HG02840 (cell line): ENCODE measurements around the gene EVA1C.
"Not testable (repeated sequence)": the region's sequence is repeated elsewhere in the genome, so short reads cannot be mapped to it uniquely, and the experiment has no call there.

Experiments
- ATAC-seq: cut with Tn5 transposase; IDR thresholded peaks from one replicate; pipeline ENCODE4 v1.9.1; 2021; ENCODE audit warnings: mild to moderate bottlenecking, moderate library complexity, moderate number of reproducible peaks; ENCODE audit not compliant: unreplicated experiment, low FRiP score

Gene EVA1C

GRCh38 chr21:32484706-32485380, 72.3 kb downstream of the EVA1C start:
- no peak for ATAC-seq

- no peak for ATAC-seq
Observed at GRCh38 chr21:32492376-32492775, 79.9 kb downstream of the EVA1C start.

GRCh38 chr21:32494934-32495709, 82.6 kb downstream of the EVA1C start:
- no peak for ATAC-seq

GRCh38 chr21:32496568-32496967, 84.1 kb downstream of the EVA1C start:
- ATAC-seq = no peak

- no peak for ATAC-seq
Observed at GRCh38 chr21:32499249-32500055, 86.9 kb downstream of the EVA1C start.

- ATAC-seq = not testable (repeated sequence)
Observed at GRCh38 chr21:32503641-32504040, 91.1 kb downstream of the EVA1C start.

GRCh38 chr21:32505767-32506166, 93.3 kb downstream of the EVA1C start:
- not testable (repeated sequence) for ATAC-seq

GRCh38 chr21:32506411-32506965, 94.0 kb downstream of the EVA1C start:
- not testable (repeated sequence) for ATAC-seq

- ATAC-seq = no peak
Observed at GRCh38 chr21:32507342-32507919, 94.9 kb downstream of the EVA1C start.

GRCh38 chr21:32508036-32508435, 95.5 kb downstream of the EVA1C start:
- ATAC-seq = not testable (repeated sequence)

GRCh38 chr21:32508558-32508957, 96.1 kb downstream of the EVA1C start:
- ATAC-seq = no peak

GRCh38 chr21:32508975-32509374, 96.5 kb downstream of the EVA1C start:
- not testable (repeated sequence) for ATAC-seq

GRCh38 chr21:32514275-32515055, 102.0 kb downstream of the EVA1C start:
- ATAC-seq = no peak

- ATAC-seq = no peak
Observed at GRCh38 chr21:32515874-32516273, 103.4 kb downstream of the EVA1C start.

GRCh38 chr21:32516756-32517649, 104.5 kb downstream of the EVA1C start:
- ATAC-seq = no peak

GRCh38 chr21:32519945-32520874, 107.7 kb downstream of the EVA1C start:
- ATAC-seq = no peak

- ATAC-seq = no peak
Observed at GRCh38 chr21:32520875-32521735, 108.6 kb downstream of the EVA1C start.
